IPS-20b (cell line): ENCODE results near the gene COA4.
A peak's percentile ranks its signal among the peaks of the same experiment; 100 is the strongest.

Experiments used
- H3K27ac ChIP-seq: one replicate; pipeline ENCODE4 v1.5.1; 2013; ENCODE audit warnings: low read length
- H3K27me3 ChIP-seq: 2 replicates; pipeline ENCODE4 v1.6.1; 2013; ENCODE audit warnings: mild to moderate bottlenecking, low read length, inconsistent platforms; ENCODE audit not compliant: insufficient read depth
- H3K36me3 ChIP-seq: 2 replicates; pipeline ENCODE4 v1.6.1; 2013; ENCODE audit warnings: low read depth, mild to moderate bottlenecking, inconsistent platforms, low read length, moderate library complexity; ENCODE audit not compliant: insufficient read depth
- H3K4me1 ChIP-seq: 2 replicates; pipeline ENCODE4 v1.6.1; 2013; ENCODE audit warnings: mild to moderate bottlenecking, control low read depth, inconsistent platforms, low read length, moderate library complexity; ENCODE audit not compliant: insufficient read depth
- H3K4me3 ChIP-seq: 2 replicates; pipeline ENCODE4 v1.5.1; 2013; ENCODE audit warnings: mild to moderate bottlenecking, low read length, inconsistent platforms
- H3K9ac ChIP-seq: 2 replicates; pipeline ENCODE4 v1.6.1; 2013; ENCODE audit warnings: low read depth, mild to moderate bottlenecking, inconsistent platforms, low read length, moderate library complexity
- H3K9me3 ChIP-seq: 2 replicates; pipeline ENCODE4 v1.6.1; 2013; ENCODE audit warnings: mild to moderate bottlenecking, low read depth, low read length, inconsistent platforms; ENCODE audit not compliant: insufficient read depth

The COA4 gene

DNA sequence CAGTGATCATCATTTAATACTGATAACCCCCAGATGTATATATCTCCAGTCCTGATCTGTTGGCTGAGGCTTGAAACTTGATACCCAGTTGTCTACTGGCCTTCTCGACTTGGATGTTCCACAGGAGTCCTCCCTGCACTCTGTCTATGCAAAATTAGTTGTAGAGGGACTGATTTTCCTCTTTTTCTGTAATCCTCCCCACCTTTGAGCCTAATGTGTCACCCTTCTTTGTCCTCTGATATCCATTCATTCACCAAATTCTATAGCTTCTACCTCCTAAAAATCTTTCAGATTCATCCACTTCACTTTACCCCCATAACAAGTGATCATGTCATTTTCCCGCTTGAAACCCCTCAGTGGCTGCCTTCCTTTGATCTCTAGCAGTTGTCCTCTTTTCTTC is 16.4 kb downstream of the COA4 start:
- peaks cover 17% of the 10 kb centered on the region for H3K36me3 ChIP-seq
- H3K9ac ChIP-seq = no peak overlapping the region
- H3K27ac ChIP-seq = no peak overlapping the region
- no peak overlapping the region for H3K4me3 ChIP-seq
- H3K27me3 ChIP-seq = no peaks in the 10 kb centered on the region
- H3K9me3 ChIP-seq = no peaks in the 10 kb centered on the region
- peaks cover 10% of the 10 kb centered on the region; the same call in 1 of the 2 replicates for H3K4me1 ChIP-seq

DNA sequence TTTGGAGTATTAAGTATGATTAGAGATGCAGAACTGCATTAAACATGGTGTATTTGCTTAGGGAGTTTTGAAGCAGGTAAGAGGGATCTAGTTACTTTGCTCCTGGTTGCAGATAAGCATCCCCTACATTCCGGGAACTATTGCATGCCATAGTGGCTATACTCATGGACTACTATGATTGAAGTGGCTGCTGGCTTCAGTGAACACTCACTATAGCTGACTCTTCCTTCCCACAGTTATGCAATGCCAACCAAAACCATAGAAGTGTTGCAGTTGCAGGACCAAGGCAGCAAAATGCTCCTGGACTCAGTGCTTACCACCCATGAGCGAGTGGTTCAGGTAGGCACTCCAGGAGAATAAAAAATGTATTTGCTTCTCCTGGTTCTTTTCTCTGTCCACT is 17.0 kb downstream of the COA4 start:
- H3K4me3 ChIP-seq = no peak overlapping the region
- no peaks in the 10 kb centered on the region for H3K9me3 ChIP-seq
- no peak overlapping the region for H3K27ac ChIP-seq
- peaks cover 17% of the 10 kb centered on the region for H3K36me3 ChIP-seq
- no peak overlapping the region for H3K9ac ChIP-seq
- peaks cover 10% of the 10 kb centered on the region; the same call in 1 of the 2 replicates for H3K4me1 ChIP-seq
- H3K27me3 ChIP-seq = no peaks in the 10 kb centered on the region

DNA sequence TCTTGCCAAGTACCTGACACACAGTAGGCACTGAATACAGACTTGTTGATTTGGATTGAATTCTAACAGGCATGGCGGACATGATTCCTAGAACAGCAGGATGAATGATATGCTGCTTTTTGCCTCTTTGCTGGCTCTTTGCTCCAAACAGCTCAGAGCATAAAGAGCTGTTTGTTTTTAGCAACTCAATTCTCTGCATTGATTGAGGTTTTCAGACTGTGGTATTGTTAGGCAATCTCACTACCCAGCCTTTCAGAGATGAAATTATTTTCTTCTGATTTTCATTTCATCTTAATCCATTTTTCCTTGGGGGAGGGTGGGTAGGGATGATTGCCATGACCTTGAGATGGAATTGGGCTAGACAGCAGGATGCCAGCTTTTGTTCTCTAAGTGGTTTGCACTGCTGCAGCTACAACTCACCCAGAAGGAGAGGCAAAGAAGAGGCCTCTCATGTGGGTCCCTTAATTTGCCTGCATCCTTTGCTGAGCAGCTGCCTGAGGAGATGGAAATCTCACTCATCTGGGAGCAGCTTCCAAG is 20.5 kb downstream of the COA4 start:
- 0 out of 2 replicates have a peak, but pooled peaks cover 3% of the 10 kb centered on the region for H3K36me3 ChIP-seq
- no peak overlapping the region; the same call in 1 of the 2 replicates for H3K9ac ChIP-seq

DNA sequence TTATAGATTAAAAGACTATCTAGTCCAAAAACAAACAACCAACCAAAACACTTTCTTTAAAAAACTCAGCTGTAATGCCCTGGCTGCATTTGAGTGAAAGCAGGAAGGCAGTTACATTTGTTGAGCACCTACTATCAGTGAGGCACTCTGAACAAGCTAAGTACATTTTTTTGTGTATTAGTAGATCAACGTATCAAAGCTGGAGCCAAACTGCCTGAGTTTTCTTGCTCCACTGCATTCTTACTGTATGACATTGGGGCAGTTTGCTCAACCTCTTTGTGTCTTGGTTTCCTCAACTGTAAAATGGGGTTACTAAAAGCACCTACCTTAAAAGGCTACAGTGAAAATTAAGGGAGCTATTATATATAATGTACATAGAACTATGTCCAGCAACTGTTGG is 22.0 kb downstream of the COA4 start:
- no peaks in the 10 kb centered on the region for H3K9me3 ChIP-seq
- H3K27ac ChIP-seq = no peak overlapping the region
- no peaks in the 10 kb centered on the region for H3K27me3 ChIP-seq
- H3K4me3 ChIP-seq = no peak overlapping the region
- H3K4me1 ChIP-seq = peaks cover 10% of the 10 kb centered on the region; the same call in 1 of the 2 replicates
- 0 out of 2 replicates have a peak, but pooled peaks cover 3% of the 10 kb centered on the region for H3K36me3 ChIP-seq
- H3K9ac ChIP-seq = no peak overlapping the region

More for the DNA sequence above, 20.5 kb downstream of the COA4 start:
- Histone ChIP-seq H3K27ac (no peak overlapping the region), H3K9me3 (no peaks in the 10 kb centered on the region), H3K4me1 (peaks cover 10% of the 10 kb centered on the region; the same call in 1 of the 2 replicates), H3K4me3 (no peak overlapping the region), H3K27me3 (no peaks in the 10 kb centered on the region)

DNA sequence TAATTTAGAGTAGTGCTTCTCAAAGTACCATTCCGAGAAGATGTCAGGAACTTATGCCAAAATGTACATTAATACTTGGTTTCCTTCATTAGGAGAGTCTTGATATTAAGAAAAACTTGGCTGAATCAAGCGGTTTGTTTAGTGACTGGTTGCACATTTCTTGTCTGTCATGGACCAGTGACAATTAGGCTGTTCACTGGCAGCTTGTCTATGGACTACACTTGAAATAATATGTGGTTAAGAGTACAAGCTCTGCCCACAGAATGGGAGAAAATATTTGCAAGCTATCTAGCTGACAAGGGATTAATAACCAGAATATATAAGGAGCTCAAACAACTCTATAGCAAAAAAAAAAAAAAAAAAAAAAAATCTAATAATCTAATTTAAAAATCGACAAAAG is 24.6 kb downstream of the COA4 start:
- Histone ChIP-seq H3K27ac (no peak overlapping the region), H3K36me3 (no peaks in the 10 kb centered on the region), H3K27me3 (no peaks in the 10 kb centered on the region), H3K9me3 (no peaks in the 10 kb centered on the region), H3K4me1 (peaks cover 10% of the 10 kb centered on the region; the same call in 1 of the 2 replicates), H3K4me3 (no peak overlapping the region), H3K9ac (no peak overlapping the region)

DNA sequence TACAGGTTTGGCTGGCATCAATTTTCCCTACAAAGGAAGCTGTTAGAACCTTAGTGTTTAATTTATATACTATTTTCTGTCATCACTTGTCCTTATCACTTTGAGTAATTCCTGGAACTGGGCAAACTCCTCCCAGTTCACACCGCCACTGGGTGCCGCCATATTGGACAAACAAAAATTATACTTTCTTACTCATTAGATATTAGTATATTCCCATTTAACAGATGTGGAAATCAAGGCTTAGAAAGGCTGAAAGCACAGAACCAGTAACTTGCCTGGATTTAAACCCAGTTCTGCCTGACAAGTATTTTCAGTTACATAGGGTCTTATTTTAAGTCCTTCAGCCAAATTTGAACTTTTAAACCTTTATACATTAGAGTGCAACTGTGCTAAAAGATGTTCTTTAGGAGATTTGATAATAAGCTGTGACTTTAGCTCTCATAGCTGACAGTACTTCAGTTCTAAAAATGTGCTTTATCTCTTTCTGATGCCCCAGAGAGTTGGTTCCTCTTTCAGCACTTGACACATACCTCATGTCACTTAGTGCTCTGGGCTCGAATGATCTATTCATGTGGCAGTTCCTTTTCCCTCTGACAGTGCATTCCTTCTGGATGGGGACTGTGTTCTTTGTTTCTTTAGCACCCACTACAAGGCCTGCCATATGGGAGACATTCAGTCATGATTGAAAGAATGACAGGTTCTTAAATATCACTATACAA is 25.4 kb downstream of the COA4 start:
- Histone ChIP-seq H3K4me3 (no peak overlapping the region), H3K4me1 (peaks cover 5% of the 10 kb centered on the region; the same call in 1 of the 2 replicates), H3K27me3 (no peaks in the 10 kb centered on the region), H3K36me3 (no peaks in the 10 kb centered on the region), H3K9me3 (no peaks in the 10 kb centered on the region), H3K9ac (no peak overlapping the region), H3K27ac (no peak overlapping the region)

DNA sequence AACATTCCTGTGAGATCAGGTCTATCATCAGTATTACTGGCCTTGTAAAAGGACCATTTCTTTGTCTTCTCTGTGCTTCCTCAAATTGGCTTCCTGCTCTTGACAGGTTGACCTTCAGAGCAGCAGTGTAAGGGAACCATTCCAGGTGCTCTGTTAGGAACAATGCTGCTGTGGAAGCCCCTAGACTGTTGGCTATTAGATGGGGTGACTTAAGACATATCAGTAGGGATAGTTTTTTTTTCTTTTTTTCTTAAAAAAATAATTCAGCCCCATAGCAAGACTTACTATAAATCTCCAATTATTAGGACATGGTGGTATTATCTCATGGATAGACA is 37.6 kb downstream of the COA4 start:
- H3K9ac ChIP-seq = 0 out of 2 replicates have a peak overlapping the region, but pooled peaks have one; percentile 40
- H3K27ac ChIP-seq = no peak overlapping the region
- peaks cover 9% of the 10 kb centered on the region; the same call in 1 of the 2 replicates for H3K36me3 ChIP-seq
- H3K9me3 ChIP-seq = no peaks in the 10 kb centered on the region
- H3K27me3 ChIP-seq = no peaks in the 10 kb centered on the region
- H3K4me1 ChIP-seq = peaks cover 9% of the 10 kb centered on the region
- no peak overlapping the region for H3K4me3 ChIP-seq

DNA sequence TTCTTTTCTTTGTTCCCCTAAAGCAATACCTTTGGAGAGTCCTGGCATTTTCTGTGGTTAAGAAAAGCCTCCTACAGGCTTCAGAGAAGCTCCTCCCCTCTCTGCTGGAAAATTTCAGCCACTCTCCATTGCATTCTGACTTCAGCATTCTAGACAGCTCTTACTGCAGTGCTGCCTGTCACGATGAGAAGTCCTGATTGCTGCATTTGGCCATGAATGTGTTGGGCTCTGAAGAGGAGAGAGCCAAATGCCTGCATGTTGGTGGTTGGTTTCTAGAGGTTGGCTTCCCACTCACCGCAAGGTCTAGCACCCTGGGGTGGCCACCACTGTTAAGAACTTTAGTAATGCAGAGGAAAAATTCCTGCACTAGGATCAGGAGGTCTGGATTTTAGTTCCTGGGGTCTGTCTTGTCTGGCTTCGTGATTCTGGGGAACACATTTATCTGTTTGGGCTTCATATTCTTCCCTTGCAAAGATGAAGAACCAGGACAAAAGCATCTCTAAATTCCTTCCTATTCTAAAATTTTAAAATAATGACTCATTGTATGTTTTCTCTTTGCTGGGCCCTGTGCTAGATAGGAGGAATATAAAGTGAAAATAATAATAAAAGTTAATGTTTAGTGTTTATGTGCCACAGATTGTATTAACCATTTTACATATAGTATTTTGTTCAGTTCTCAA is 38.1 kb downstream of the COA4 start:
- Histone ChIP-seq H3K9ac (0 out of 2 replicates have a peak overlapping the region, but pooled peaks have one; percentile 40), H3K36me3 (peaks cover 9% of the 10 kb centered on the region; the same call in 1 of the 2 replicates), H3K9me3 (no peaks in the 10 kb centered on the region), H3K4me1 (peaks cover 9% of the 10 kb centered on the region), H3K27ac (no peak overlapping the region), H3K4me3 (no peak overlapping the region), H3K27me3 (no peaks in the 10 kb centered on the region)

DNA sequence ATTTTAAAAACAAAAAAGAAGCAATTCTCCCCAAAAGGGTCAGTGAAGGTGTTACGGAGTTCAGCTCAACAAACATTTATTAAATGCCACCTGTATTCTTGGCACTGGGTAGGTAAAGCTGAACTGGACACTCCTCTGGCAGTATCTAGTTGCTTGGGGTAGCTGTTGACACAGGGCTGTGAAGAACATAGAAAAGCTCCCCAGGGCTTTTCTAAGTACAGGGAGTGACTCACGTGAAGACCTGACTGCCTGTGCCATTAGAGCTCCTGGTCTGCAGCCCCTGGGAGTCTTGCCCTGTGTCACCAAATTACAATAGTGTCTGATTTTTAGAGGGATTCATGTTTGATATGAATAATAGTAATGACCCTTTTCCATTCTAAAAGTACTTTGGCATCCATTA is 43.6 kb downstream of the COA4 start:
- no peaks in the 10 kb centered on the region; the same call in 1 of the 2 replicates for H3K36me3 ChIP-seq
- no peak overlapping the region for H3K27ac ChIP-seq

DNA sequence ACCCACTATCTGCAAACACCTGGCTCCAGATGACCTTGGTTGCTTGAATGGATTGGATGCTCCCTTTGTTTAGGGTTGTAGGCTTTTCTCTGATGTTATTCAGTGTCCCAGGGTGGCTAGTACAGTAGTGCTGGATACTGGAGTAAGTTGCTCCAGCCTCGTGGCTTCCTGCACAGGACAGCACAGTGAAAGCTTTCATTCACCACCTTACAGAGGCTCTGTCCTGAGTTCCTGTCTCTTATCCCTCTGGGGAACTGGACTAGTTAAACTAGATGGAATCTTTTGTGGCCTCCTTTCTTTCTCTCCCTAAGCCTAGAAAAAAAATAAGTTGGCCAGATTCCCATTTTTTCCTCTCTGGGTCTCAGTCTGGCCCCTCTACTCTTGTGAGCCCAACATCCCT is 46.4 kb downstream of the COA4 start:
- no peak overlapping the region for H3K27ac ChIP-seq
- H3K4me3 ChIP-seq = no peak overlapping the region
- no peak overlapping the region for H3K9ac ChIP-seq
- H3K36me3 ChIP-seq = peaks cover 8% of the 10 kb centered on the region; the same call in 1 of the 2 replicates
- H3K9me3 ChIP-seq = no peaks in the 10 kb centered on the region
- H3K27me3 ChIP-seq = no peaks in the 10 kb centered on the region
- no peaks in the 10 kb centered on the region for H3K4me1 ChIP-seq

More for the DNA sequence above, 43.6 kb downstream of the COA4 start:
- no peak overlapping the region for H3K9ac ChIP-seq
- H3K9me3 ChIP-seq = no peaks in the 10 kb centered on the region
- peaks cover under 1% of the 10 kb centered on the region; the same call in 1 of the 2 replicates for H3K4me1 ChIP-seq
- no peak overlapping the region for H3K4me3 ChIP-seq
- no peaks in the 10 kb centered on the region for H3K27me3 ChIP-seq
